SK-N-MC (cell line): ENCODE measurements around the gene FGF18.

ENCODE experiments used
- EZH2 ChIP-seq: fragments of 200-600 bp; sonication (generic); IDR thresholded peaks from one replicate; pipeline ENCODE4 v1.6.1; 2017; ENCODE audit warnings: antibody characterized with exemption
- FOXP2 ChIP-seq: optimal IDR thresholded peaks from 2 replicates; pipeline ENCODE3; 2011; ENCODE audit warnings: mild to moderate bottlenecking, moderate library complexity; ENCODE audit not compliant: insufficient read depth; ENCODE audit errors: extremely low read length, control extremely low read depth
- POLR2AphosphoS5 ChIP-seq: IDR thresholded peaks from 2 replicates; pipeline ENCODE4 v1.6.1; 2012; ENCODE audit warnings: mild to moderate bottlenecking, low read depth, low read length, borderline replicate concordance

DNA sequence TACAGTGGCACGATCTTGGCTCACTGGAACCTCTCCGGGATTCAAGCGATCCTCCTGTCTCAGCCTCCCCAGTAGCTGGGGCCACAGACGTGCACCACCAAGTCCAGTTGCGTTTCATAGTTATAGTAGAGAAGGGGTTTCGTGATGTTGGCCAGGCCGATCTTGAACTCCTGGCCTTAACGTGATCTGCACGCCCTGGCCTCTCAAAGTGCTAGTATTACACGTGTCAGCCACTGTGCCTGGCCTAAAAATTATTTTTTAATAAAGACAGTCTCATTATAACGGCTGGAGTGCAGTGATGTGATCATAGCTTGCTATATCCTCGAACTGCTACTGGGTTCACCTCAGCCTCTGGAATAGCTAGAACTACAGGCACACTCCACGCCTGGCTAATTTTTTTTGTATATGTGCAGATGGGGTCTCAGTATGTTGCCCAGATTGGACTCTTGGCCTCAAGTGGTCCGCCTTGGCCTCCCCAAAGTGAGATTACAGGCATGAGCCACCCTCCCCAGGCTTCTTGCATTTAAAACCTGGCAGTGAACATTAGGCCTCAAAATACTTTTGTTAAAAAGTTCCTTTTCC is 27.4 kb upstream of the FGF18 start:
- TF ChIP-seq EZH2 (no peak), POLR2AphosphoS5 (no peak), FOXP2 (no peak)
